ENCODE results near the gene TOX4.

The TOX4 gene

GRCh38 chr14:21496453-21496852 lies 19.5 kb downstream of the TOX4 start:
- TF ChIP-seq, protein P1, sequence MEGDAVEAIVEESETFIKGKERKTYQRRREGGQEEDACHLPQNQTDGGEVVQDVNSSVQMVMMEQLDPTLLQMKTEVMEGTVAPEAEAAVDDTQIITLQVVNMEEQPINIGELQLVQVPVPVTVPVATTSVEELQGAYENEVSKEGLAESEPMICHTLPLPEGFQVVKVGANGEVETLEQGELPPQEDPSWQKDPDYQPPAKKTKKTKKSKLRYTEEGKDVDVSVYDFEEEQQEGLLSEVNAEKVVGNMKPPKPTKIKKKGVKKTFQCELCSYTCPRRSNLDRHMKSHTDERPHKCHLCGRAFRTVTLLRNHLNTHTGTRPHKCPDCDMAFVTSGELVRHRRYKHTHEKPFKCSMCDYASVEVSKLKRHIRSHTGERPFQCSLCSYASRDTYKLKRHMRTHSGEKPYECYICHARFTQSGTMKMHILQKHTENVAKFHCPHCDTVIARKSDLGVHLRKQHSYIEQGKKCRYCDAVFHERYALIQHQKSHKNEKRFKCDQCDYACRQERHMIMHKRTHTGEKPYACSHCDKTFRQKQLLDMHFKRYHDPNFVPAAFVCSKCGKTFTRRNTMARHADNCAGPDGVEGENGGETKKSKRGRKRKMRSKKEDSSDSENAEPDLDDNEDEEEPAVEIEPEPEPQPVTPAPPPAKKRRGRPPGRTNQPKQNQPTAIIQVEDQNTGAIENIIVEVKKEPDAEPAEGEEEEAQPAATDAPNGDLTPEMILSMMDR (IDR thresholded peaks at IDR 0.05; ENCODE audit: insufficient read depth, low read length, poor library complexity, severe bottlenecking), result no peak
- Histone ChIP-seq H3K27me3 (replicated peaks; ENCODE audit: control insufficient read depth, insufficient read depth, low read length) (no peaks in the 10 kb centered on the region), H3K36me3 (ENCODE audit: control insufficient read depth, insufficient read depth, low read length) (peaks cover 19% of the 10 kb centered on the region), H3K4me3 (replicated peaks; ENCODE audit: low read depth, low read length) (no peak overlapping the region)
- DNase-seq (ENCODE audit: extremely low read depth, insufficient read length), result no peak

DNA sequence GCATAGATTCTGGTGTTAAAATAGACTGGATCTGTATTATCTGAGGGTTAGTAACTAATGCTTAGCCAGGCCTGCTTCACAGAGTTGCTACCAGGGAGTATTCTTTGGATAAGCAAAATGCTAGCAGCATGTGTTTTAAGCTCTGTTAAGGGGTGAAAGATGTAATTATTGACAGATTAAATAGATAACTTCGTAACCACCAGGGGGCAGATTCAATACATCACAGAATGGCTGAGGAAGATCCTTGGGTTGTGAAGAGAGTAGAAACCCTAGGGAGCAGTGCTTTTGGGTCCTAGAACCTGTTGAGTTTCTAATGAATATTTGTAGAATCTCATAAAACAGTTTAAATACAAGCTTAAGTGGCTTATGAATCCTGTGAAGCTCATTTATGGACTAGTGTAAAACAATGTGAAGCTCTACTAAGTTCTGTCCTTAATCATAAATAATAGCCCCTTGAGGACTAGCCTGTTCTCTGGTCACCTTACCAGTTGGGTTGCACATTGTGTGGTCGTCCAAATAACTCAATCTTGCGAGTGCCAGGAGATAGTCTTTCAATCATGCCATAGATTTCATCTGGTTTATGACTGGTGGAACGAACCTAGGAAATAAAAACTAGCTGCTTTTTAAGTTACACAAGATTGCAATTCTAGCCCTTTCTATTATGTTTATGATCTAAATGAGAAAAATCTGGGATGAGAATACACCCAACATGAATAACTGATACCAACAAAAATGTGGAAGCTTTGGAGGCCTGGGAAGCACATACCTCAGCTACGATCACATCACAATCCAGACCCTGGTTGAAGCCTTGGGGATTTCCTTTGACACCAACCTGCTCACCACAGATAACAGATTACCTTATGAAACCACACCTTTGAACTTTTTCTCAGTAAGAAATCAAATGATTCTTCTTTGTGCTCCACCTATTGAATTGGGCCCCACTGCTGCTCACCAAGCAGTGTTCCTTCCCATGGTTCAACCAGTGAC lies 21.8 kb downstream of the TOX4 start:
- TF ChIP-seq, protein P1 (IDR thresholded peaks at IDR 0.05; ENCODE audit: insufficient read depth, low read length, poor library complexity, severe bottlenecking), result peak; percentile 52
- Histone ChIP-seq H3K36me3 (ENCODE audit: control insufficient read depth, insufficient read depth, low read length) (peaks cover 21% of the 10 kb centered on the region), H3K27me3 (replicated peaks; ENCODE audit: control insufficient read depth, insufficient read depth, low read length) (no peaks in the 10 kb centered on the region), H3K4me3 (replicated peaks; ENCODE audit: low read depth, low read length) (no peak overlapping the region)
- DNase-seq (ENCODE audit: extremely low read depth, insufficient read length), result no peak

- DNase-seq (ENCODE audit: extremely low read depth, insufficient read length), result no peak
- peaks cover 19% of the 10 kb centered on the region for H3K36me3 ChIP-seq (ENCODE audit: control insufficient read depth, insufficient read depth, low read length)
Measured at GRCh38 chr14:21501568-21501967, 24.6 kb downstream of the TOX4 start.

GRCh38 chr14:21503376-21503775 lies 26.4 kb downstream of the TOX4 start:
- H3K27me3 ChIP-seq (replicated peaks; ENCODE audit: control insufficient read depth, insufficient read depth, low read length), result no peaks in the 10 kb centered on the region
- H3K4me3 ChIP-seq (replicated peaks; ENCODE audit: low read depth, low read length), result no peak overlapping the region
- TF ChIP-seq, protein P1 (IDR thresholded peaks at IDR 0.05; ENCODE audit: insufficient read depth, low read length, poor library complexity, severe bottlenecking), result no peak
- peaks cover 15% of the 10 kb centered on the region for H3K36me3 ChIP-seq (ENCODE audit: control insufficient read depth, insufficient read depth, low read length)
- no peak for DNase-seq (ENCODE audit: extremely low read depth, insufficient read length)

More at GRCh38 chr14:21501568-21501967, 24.6 kb downstream of the TOX4 start:
- Histone ChIP-seq H3K4me3 (replicated peaks; ENCODE audit: low read depth, low read length) (no peak overlapping the region), H3K27me3 (replicated peaks; ENCODE audit: control insufficient read depth, insufficient read depth, low read length) (no peaks in the 10 kb centered on the region)
- TF ChIP-seq, protein P1 (IDR thresholded peaks at IDR 0.05; ENCODE audit: insufficient read depth, low read length, poor library complexity, severe bottlenecking), result no peak

DNA sequence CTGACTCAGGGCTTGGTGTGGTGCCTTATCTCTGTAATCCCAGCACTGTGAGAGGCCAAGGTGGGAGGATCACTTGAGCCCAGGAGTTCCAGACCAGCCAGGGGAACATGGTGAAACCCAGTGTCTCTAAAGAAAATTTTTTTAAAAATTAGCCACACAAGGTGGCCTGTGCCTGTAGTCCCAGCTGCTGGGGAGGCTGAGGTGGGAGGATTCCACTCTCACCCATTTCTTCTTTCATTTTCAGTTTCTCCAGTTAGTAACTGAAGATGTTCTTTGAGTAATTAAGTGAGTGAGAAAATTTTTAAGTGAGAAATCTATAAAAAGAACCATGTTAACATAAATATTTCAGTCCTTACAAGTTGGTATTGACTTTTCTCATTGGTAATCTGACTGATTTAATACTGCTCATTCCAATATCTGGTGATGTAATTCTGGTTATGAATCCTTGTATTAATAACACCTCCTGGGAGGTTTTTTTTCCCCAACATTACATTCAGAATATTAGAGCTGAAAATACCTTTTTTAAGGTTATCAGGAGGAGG lies 28.1 kb downstream of the TOX4 start:
- peak overlapping the region; percentile 3 for H3K4me3 ChIP-seq (replicated peaks; ENCODE audit: low read depth, low read length)
- no peaks in the 10 kb centered on the region for H3K27me3 ChIP-seq (replicated peaks; ENCODE audit: control insufficient read depth, insufficient read depth, low read length)
- peak; percentile 34 for DNase-seq (ENCODE audit: extremely low read depth, insufficient read length)
- peaks cover 15% of the 10 kb centered on the region for H3K36me3 ChIP-seq (ENCODE audit: control insufficient read depth, insufficient read depth, low read length)
- TF ChIP-seq, protein P1 (IDR thresholded peaks at IDR 0.05; ENCODE audit: insufficient read depth, low read length, poor library complexity, severe bottlenecking), result no peak

All from GM06990 (cell line).